ENCODE measurements around the gene KCNK5.
A peak's percentile ranks its signal among the peaks of the same experiment; 100 is the strongest.

Gene KCNK5

DNA sequence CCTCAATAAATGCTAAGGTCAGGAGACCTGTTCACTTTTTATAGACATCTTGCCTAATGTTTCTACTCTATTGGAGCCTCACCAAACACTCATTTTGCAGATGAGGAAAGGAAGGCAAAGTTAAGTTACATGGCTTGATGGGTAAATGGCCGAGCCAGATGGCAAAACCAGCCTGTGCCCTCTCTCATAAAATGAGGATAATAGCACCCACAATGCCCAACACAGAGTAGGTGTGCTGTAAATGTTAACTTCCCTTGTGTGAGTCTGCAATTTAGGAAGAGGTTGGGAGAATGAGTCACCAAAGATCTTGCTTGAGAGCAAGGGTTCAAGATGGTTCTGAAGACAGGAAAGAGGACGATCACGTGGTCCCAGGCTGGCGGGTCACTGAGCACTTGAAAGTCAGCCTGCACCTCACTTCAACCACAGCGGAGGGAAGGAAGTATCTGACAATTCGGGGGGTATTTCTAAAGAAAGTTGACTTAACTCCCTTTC lies 3.3 kb downstream of the KCNK5 start:
- TF ChIP-seq, protein P1, sequence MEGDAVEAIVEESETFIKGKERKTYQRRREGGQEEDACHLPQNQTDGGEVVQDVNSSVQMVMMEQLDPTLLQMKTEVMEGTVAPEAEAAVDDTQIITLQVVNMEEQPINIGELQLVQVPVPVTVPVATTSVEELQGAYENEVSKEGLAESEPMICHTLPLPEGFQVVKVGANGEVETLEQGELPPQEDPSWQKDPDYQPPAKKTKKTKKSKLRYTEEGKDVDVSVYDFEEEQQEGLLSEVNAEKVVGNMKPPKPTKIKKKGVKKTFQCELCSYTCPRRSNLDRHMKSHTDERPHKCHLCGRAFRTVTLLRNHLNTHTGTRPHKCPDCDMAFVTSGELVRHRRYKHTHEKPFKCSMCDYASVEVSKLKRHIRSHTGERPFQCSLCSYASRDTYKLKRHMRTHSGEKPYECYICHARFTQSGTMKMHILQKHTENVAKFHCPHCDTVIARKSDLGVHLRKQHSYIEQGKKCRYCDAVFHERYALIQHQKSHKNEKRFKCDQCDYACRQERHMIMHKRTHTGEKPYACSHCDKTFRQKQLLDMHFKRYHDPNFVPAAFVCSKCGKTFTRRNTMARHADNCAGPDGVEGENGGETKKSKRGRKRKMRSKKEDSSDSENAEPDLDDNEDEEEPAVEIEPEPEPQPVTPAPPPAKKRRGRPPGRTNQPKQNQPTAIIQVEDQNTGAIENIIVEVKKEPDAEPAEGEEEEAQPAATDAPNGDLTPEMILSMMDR (IDR thresholded peaks at IDR 0.05): no peak
- no peaks in the 10 kb centered on the region for H3K9me3 ChIP-seq
- H3K4me3 ChIP-seq (ENCODE audit: low read depth in 1 of 2, low read length in 1 of 2): peak overlapping the region in 1 of 2 experiments; percentile 17
- H3K36me3 ChIP-seq: no peaks in the 10 kb centered on the region
- peak overlapping the region; percentile 83 for H3K27ac ChIP-seq
- H3K27me3 ChIP-seq: no peaks in the 10 kb centered on the region
- peaks cover 66 to 70% of the 10 kb centered on the region in 2 experiments for H3K4me1 ChIP-seq (ENCODE audit: control insufficient read depth in 1 of 2, insufficient read depth in 1 of 2, low read depth in 1 of 2, low read length in 1 of 2)

DNA sequence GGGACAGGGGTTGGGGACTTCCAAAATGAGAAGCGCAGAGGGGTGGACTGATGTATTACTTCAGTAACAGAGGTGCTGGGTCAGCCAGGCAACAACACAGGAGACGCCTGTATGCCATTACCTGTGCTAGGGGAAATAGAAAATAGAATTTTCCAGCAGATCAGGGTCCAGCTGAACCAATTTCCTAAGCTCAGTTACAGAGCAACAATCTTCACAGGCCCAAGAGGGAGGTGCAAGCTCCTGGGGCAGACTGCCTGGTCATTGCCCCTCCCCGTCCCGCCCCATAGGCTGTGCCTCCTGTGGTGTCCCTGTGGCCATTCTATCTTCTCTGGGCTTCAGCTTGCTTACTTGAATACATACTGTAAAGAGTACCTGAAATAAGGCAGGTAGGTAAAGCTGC lies 3.7 kb downstream of the KCNK5 start:
- H3K4me3 ChIP-seq (ENCODE audit: low read depth in 1 of 2, low read length in 1 of 2): peak overlapping the region in 1 of 2 experiments; percentile 17
- H3K9me3 ChIP-seq: no peaks in the 10 kb centered on the region
- TF ChIP-seq, protein P1 (IDR thresholded peaks at IDR 0.05): no peak
- H3K4me1 ChIP-seq (ENCODE audit: control insufficient read depth in 1 of 2, insufficient read depth in 1 of 2, low read depth in 1 of 2, low read length in 1 of 2): peaks cover 66 to 70% of the 10 kb centered on the region in 2 experiments
- peak overlapping the region; percentile 83 for H3K27ac ChIP-seq
- H3K27me3 ChIP-seq: no peaks in the 10 kb centered on the region
- no peaks in the 10 kb centered on the region for H3K36me3 ChIP-seq

DNA sequence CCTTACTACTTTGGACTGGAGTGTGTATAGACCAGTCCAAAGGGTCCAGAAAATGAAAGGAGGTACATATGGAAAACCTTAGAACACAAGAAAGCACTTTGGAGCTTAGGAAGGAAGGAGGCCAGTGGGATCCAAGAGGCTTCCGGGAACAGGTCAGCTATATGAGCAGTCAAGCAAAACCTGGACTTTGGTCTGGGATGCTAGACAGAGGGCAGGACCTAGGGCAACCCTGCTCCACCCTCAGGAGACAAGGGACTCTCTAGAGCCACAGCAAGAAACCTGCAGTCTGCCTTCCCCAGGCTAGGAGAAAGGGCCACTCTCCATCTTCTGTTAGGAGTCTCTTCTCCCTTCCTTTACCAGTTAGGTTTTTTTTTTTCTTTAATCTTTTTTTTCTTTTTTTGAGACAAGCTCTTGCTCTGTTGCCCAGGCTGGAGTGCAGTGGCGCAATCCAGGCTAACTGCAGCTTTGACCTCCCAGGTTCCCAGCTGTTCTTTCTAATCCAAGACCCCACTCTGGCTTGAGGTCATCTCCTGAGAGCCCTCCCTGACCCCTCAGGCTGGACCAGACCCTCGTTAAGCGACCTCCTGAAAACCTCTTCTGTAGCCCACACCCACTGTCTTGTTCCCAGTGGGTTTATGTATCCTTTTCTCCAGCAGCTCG lies 4.6 kb downstream of the KCNK5 start:
- H3K27me3 ChIP-seq: no peaks in the 10 kb centered on the region
- H3K4me3 ChIP-seq (ENCODE audit: low read depth in 1 of 2, low read length in 1 of 2): no peak overlapping the region
- H3K36me3 ChIP-seq: no peaks in the 10 kb centered on the region
- TF ChIP-seq, protein P1 (IDR thresholded peaks at IDR 0.05): no peak
- peak overlapping the region; percentile 83 for H3K27ac ChIP-seq
- H3K4me1 ChIP-seq (ENCODE audit: control insufficient read depth in 1 of 2, insufficient read depth in 1 of 2, low read depth in 1 of 2, low read length in 1 of 2): peaks cover 68 to 69% of the 10 kb centered on the region in 2 experiments
- no peaks in the 10 kb centered on the region for H3K9me3 ChIP-seq

DNA sequence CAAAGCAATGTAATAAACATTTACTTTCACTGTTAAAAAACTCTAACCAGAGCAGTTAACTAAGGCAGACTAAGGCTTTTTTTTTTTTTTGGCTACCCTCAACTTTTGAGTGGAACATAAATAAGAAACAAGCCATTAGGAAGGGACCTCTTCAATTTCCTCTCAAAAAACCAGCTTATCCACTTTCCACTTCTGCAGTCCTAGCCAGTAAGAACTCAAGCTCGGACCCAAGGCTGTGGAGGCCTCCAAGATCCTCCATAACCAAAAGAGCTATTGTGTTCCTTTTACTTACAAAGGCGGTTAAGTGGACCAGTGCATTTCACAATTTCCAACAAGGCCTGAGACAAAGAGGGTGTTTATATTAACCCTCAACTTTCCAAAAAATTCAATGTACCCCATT lies 5.3 kb downstream of the KCNK5 start:
- Histone ChIP-seq H3K27me3 (no peaks in the 10 kb centered on the region), H3K4me3 (ENCODE audit: low read depth in 1 of 2, low read length in 1 of 2) (no peak overlapping the region), H3K27ac (peak overlapping the region; percentile 83), H3K9me3 (no peaks in the 10 kb centered on the region), H3K4me1 (ENCODE audit: control insufficient read depth in 1 of 2, insufficient read depth in 1 of 2, low read depth in 1 of 2, low read length in 1 of 2) (peaks cover 68 to 71% of the 10 kb centered on the region in 2 experiments), H3K36me3 (no peaks in the 10 kb centered on the region)
- TF ChIP-seq, protein P1 (IDR thresholded peaks at IDR 0.05): no peak

DNA sequence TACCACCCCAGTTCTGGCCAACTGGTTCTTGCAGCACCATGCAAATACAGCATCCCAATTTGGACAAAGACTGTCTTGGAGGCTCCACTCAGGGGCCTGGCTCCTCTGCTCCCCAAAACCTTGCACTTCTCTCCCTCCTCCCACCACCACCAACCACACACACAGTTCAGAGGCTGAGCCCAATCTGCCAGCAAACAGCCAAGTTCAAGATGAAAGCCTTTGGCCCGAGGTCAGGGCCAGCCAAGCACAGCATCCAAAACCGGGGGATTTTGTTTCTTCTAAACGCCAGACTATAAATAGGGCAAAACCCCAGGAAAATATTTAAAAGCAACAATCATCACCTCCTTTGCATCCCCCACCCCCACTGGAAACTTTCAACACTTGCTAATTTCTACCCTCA lies 5.7 kb downstream of the KCNK5 start:
- Histone ChIP-seq H3K4me3 (ENCODE audit: low read depth in 1 of 2, low read length in 1 of 2) (no peak overlapping the region), H3K36me3 (no peaks in the 10 kb centered on the region), H3K9me3 (no peaks in the 10 kb centered on the region), H3K4me1 (ENCODE audit: control insufficient read depth in 1 of 2, insufficient read depth in 1 of 2, low read depth in 1 of 2, low read length in 1 of 2) (peaks cover 68 to 71% of the 10 kb centered on the region in 2 experiments), H3K27ac (peak overlapping the region; percentile 83), H3K27me3 (no peaks in the 10 kb centered on the region)
- TF ChIP-seq, protein P1 (IDR thresholded peaks at IDR 0.05): no peak

All from neutrophil (primary cell).